H1 (cell line): ENCODE data around the gene GNB1L. TPM values are rescaled to one million over a fixed set of nuclear protein-coding genes. Genes with fewer than 3 reads are reported as not detected.

Experiments
- CTCF ChIA-PET: fragments of 300-600 bp; sonication (Branson Sonifier 250); formaldehyde crosslinking; loops from one replicate; lab custom pipeline; 2021; ENCODE audit not compliant: partially characterized antibody; lab: Charles Lee
- POLR2A ChIA-PET: fragments of 300-600 bp; sonication (Branson Sonifier 250); formaldehyde crosslinking; loops from one replicate; lab custom pipeline; 2021; ENCODE audit warnings: inconsistent platforms; ENCODE audit not compliant: partially characterized antibody; lab: Charles Lee
- DNase-seq, 2 experiments: peaks; one replicate each; pipeline versions ENCODE4 v3.0.0 to v3.0.0-alpha.2; 2010 to 2022; ENCODE audit warnings: low spot score in 2 of 2, low read depth in 1 of 2, mixed read lengths in 1 of 2
- FAIRE-seq: peaks from 2 replicates; lab custom pipeline; 2011; peaks lifted over from hg19 to GRCh38; lab: Jason Lieb, UNC
- H2AFZ ChIP-seq: 2 replicates; pipeline ENCODE4 v1.8.1; 2012; ENCODE audit warnings: low read length, inconsistent platforms
- H2AK5ac ChIP-seq: 2 replicates; pipeline ENCODE4 v1.6.1; 2013; ENCODE audit warnings: low read depth, low read length
- H2BK120ac ChIP-seq: replicated peaks from 2 replicates; pipeline ENCODE3; 2013; ENCODE audit warnings: low read depth, low read length, inconsistent platforms
- H2BK12ac ChIP-seq: 2 replicates; pipeline ENCODE4 v1.6.1; 2013; ENCODE audit warnings: low read depth, low read length
- H2BK15ac ChIP-seq: 2 replicates; pipeline ENCODE4 v1.6.1; 2013; ENCODE audit warnings: low read length
- H2BK20ac ChIP-seq: 2 replicates; pipeline ENCODE4 v1.6.1; 2013; ENCODE audit warnings: low read length
- H2BK5ac ChIP-seq: 2 replicates; pipeline ENCODE4 v1.6.1; 2013; ENCODE audit warnings: low read depth, low read length
- H3K14ac ChIP-seq: 2 replicates; pipeline ENCODE4 v1.6.1; 2013; ENCODE audit warnings: inconsistent platforms; ENCODE audit not compliant: insufficient read length
- H3K18ac ChIP-seq: 2 replicates; pipeline ENCODE4 v1.6.1; 2013; ENCODE audit warnings: low read length; ENCODE audit errors: extremely low read depth
- H3K23ac ChIP-seq: 2 replicates; pipeline ENCODE4 v1.6.1; 2013; ENCODE audit warnings: inconsistent platforms; ENCODE audit not compliant: insufficient read length
- H3K23me2 ChIP-seq: 2 replicates; pipeline ENCODE4 v1.6.1; 2013; ENCODE audit warnings: low read depth, low read length
- H3K27ac ChIP-seq: 2 replicates; pipeline ENCODE4 v1.6.1; 2011; ENCODE audit warnings: low read depth, low read length, inconsistent platforms
- H3K27me3 ChIP-seq, 4 experiments: replicated peaks in 1 of 4; 1 replicate in 1 of 4; 2 replicates in 3 of 4; pipeline versions ENCODE4 v1.6.1 to v1.8.1; 2011 to 2013; ENCODE audit warnings: low read length in 3 of 4, mild to moderate bottlenecking in 3 of 4, inconsistent platforms in 2 of 4, mixed read lengths in 2 of 4, moderate library complexity in 1 of 4; ENCODE audit not compliant: control insufficient read depth in 3 of 4, insufficient read depth in 3 of 4; ENCODE audit errors: extremely low read depth in 1 of 4
- H3K36me3 ChIP-seq, 4 experiments: 2 replicates each; pipeline versions ENCODE4 v1.6.1 to v1.8.1; 2011 to 2013; ENCODE audit warnings: mild to moderate bottlenecking in 4 of 4, low read length in 3 of 4, moderate library complexity in 2 of 4, control low read depth in 1 of 4, inconsistent platforms in 1 of 4; ENCODE audit not compliant: insufficient read depth in 4 of 4, control insufficient read depth in 2 of 4
- H3K4ac ChIP-seq: replicated peaks from 2 replicates; pipeline ENCODE3; 2013; ENCODE audit warnings: low read length, low read depth, mixed read lengths, inconsistent platforms; ENCODE audit not compliant: insufficient read length
- H3K4me1 ChIP-seq, 4 experiments: replicated peaks in 1 of 4; 1 replicate in 1 of 4; 2 replicates in 3 of 4; pipeline versions ENCODE4 v1.6.1 to v1.8.1; 2011 to 2013; ENCODE audit warnings: low read length in 3 of 4, inconsistent platforms in 2 of 4, mixed read lengths in 1 of 4; ENCODE audit not compliant: insufficient read depth in 4 of 4, control insufficient read depth in 3 of 4
- H3K4me2 ChIP-seq, 2 experiments: 2 replicates each; pipeline versions ENCODE4 v1.6.1 to v1.8.1; 2011 to 2013; ENCODE audit warnings: low read depth in 2 of 2, low read length in 2 of 2, control low read depth in 1 of 2, inconsistent platforms in 1 of 2, mild to moderate bottlenecking in 1 of 2; ENCODE audit not compliant: insufficient read depth in 1 of 2
- H3K4me3 ChIP-seq, 4 experiments: fragments of 200-600, 300-600 bp in 1 of 4; sonication (generic), shearing (Covaris generic), sonication (Bioruptor Twin) in 1 of 4; 2 replicates each; pipeline versions ENCODE4 v1.5.1 to v1.8.1; 2011 to 2016; ENCODE audit warnings: low read length in 4 of 4, low read depth in 3 of 4, control low read depth in 2 of 4, inconsistent platforms in 2 of 4, mild to moderate bottlenecking in 2 of 4, mixed read lengths in 1 of 4, moderate library complexity in 1 of 4; ENCODE audit not compliant: insufficient read depth in 2 of 4; ENCODE audit errors: extremely low read depth in 1 of 4
- H3K56ac ChIP-seq: replicated peaks from 2 replicates; pipeline ENCODE3; 2013; ENCODE audit warnings: low read depth, mild to moderate bottlenecking, mixed read lengths, low read length, inconsistent platforms; ENCODE audit not compliant: insufficient read length
- H3K79me1 ChIP-seq: 2 replicates; pipeline ENCODE4 v1.6.1; 2013; ENCODE audit warnings: low read depth, low read length, control low read depth
- H3K79me2 ChIP-seq, 2 experiments: 2 replicates each; pipeline versions ENCODE4 v1.6.1 to v1.8.1; 2012 to 2013; ENCODE audit warnings: low read length in 2 of 2, mild to moderate bottlenecking in 2 of 2, inconsistent platforms in 1 of 2; ENCODE audit not compliant: insufficient read depth in 2 of 2, control insufficient read depth in 1 of 2
- H3K9ac ChIP-seq, 4 experiments: replicated peaks in 1 of 4; 1 replicate in 1 of 4; 2 replicates in 3 of 4; pipeline versions ENCODE4 v1.6.1 to v1.8.1; 2011 to 2013; ENCODE audit warnings: low read depth in 3 of 4, low read length in 3 of 4, control low read depth in 2 of 4, mild to moderate bottlenecking in 2 of 4, moderate library complexity in 2 of 4, inconsistent platforms in 1 of 4; ENCODE audit errors: extremely low read depth in 1 of 4
- H3K9me3 ChIP-seq, 2 experiments: 2 replicates each; pipeline versions ENCODE4 v1.6.1 to v1.8.1; 2012 to 2013; ENCODE audit warnings: mild to moderate bottlenecking in 2 of 2, moderate library complexity in 2 of 2, control low read depth in 1 of 2, inconsistent platforms in 1 of 2, low read depth in 1 of 2, low read length in 1 of 2, mixed read lengths in 1 of 2; ENCODE audit not compliant: insufficient read depth in 2 of 2
- H4K20me1 ChIP-seq, 2 experiments: replicated peaks in 1 of 2; 2 replicates each; pipeline versions ENCODE3 to v1.8.1; 2011 to 2013; ENCODE audit warnings: inconsistent platforms in 2 of 2, low read length in 2 of 2, mild to moderate bottlenecking in 1 of 2; ENCODE audit not compliant: insufficient read depth in 2 of 2, control insufficient read depth in 1 of 2
- H4K5ac ChIP-seq: 2 replicates; pipeline ENCODE4 v1.6.1; 2013; ENCODE audit warnings: low read length, low read depth, mixed read lengths, inconsistent platforms; ENCODE audit not compliant: insufficient read length
- H4K8ac ChIP-seq: 2 replicates; pipeline ENCODE4 v1.8.0; 2013; ENCODE audit warnings: mild to moderate bottlenecking, moderate library complexity, low read length, inconsistent platforms; ENCODE audit not compliant: insufficient read depth; ENCODE audit errors: extremely low read depth
- H4K91ac ChIP-seq: replicated peaks from 2 replicates; pipeline ENCODE3; 2013; ENCODE audit warnings: low read length, mixed read lengths, inconsistent platforms; ENCODE audit not compliant: insufficient read length
- CREB1 ChIP-seq: IDR thresholded peaks from 2 replicates; pipeline ENCODE4 v1.6.1; 2012; ENCODE audit warnings: inconsistent platforms
- POU5F1 ChIP-seq: IDR thresholded peaks from 2 replicates; pipeline ENCODE4 v1.6.1; 2011; ENCODE audit warnings: low read depth, mild to moderate bottlenecking, low read length, moderate library complexity
- SIRT6 ChIP-seq: IDR thresholded peaks from one replicate; pipeline ENCODE4 v1.7.1; 2012; ENCODE audit warnings: low read length, inconsistent platforms
- SP2 ChIP-seq: IDR thresholded peaks from 2 replicates; pipeline ENCODE4 v1.6.1; 2012; ENCODE audit warnings: mild to moderate bottlenecking, low read length, inconsistent platforms
- USF2 ChIP-seq: IDR thresholded peaks from 2 replicates; pipeline ENCODE4 v1.6.1; 2011; ENCODE audit warnings: low read length, improper control_type of control experiment
- WGBS, 2 experiments: shearing (Covaris generic) in 1 of 2; methylation state at CpG; one replicate each; pipeline versions ENCODE4 v1.1.6 to v1.1.7; 2013 to 2015; ENCODE audit warnings: low lambda C conversion rate in 2 of 2, mixed read lengths in 2 of 2, inconsistent platforms in 1 of 2, low coverage in 1 of 2, missing lambda C conversion rate in 1 of 2; ENCODE audit not compliant: insufficient replicate concordance in 2 of 2, insufficient coverage in 1 of 2, insufficient read length in 1 of 2; ENCODE audit errors: extremely low coverage in 1 of 2, missing lambda C conversion rate in 1 of 2; 5-methylcytosine and 5-hydroxymethylcytosine counted together
- polyA plus RNA-seq, 7 experiments: library from polyadenylated mRNA; depleted of rRNA in 3 of 7; stranded (reverse) in 5 of 7; unstranded in 2 of 7; fragments of >200 nt in 5 of 7; fragments of 200-250 nt in 2 of 7; gene quantifications; 1 replicate in 5 of 7; 2 replicates in 1 of 7; 4 replicates in 1 of 7; pipeline versions ENCODE4 v1.2.1 to v1.2.3, GENCODE V29; 2011 to 2013; ENCODE audit warnings: missing spikeins in 2 of 7, mixed read lengths in 2 of 7
- total RNA-seq: library from RNA; stranded (reverse); fragmentation: NEBNext Ultra II Directional; extraction: Animal tissue kit (Norgen Biotek cat#: 25700); gene quantifications from 2 replicates; pipeline ENCODE4 v1.2.1, GENCODE V29; 2021

The GNB1L gene
- total and polyA plus RNA-seq, 2 of the 8 experiments (the other 6 are each of a cell fraction or from before 2014, with no cell fraction given), result 14.0 to 15.6 TPM

GRCh38 chr22:19864538-19865106, 9.9 kb upstream of the GNB1L start:
- Histone ChIP-seq H3K79me1 (no peaks in the 10 kb centered on the region; the same call in 1 of the 2 replicates), H3K4me2 (no peak overlapping the region), H2BK20ac (no peak overlapping the region), H4K5ac (no peak overlapping the region), H4K20me1 (no peaks in the 10 kb centered on the region), H3K18ac (no peak overlapping the region), H3K4ac (no peak overlapping the region), H3K14ac (no peak overlapping the region), H3K23ac (no peak overlapping the region), H3K9ac (no peak overlapping the region), H2BK15ac (no peak overlapping the region), H3K9me3 (no peaks in the 10 kb centered on the region), H4K8ac (no peak overlapping the region), H3K36me3 (no peaks in the 10 kb centered on the region), H3K4me3 (no peak overlapping the region), H3K56ac (no peak overlapping the region), H3K27ac (no peak overlapping the region), H2BK120ac (no peak overlapping the region), H4K91ac (no peak overlapping the region), H3K4me1 (peaks cover 0 to 7% (median 4%) of the 10 kb centered on the region in 4 experiments; a peak in 4 of 7 replicates), H2BK5ac (no peak overlapping the region), H2BK12ac (no peak overlapping the region), H3K23me2 (no peaks in the 10 kb centered on the region), H3K27me3 (no peaks in the 10 kb centered on the region), H2AK5ac (no peak overlapping the region), H3K79me2 (no peaks in the 10 kb centered on the region), H2AFZ (no peak overlapping the region)
- ChIA-PET POLR2A (interaction anchor here (1.0 kb wide), 1 partner anchor 10 kb away, joined by 3 read pairs; the partner anchor contains the start of genes GNB1L and RTL10), CTCF (interaction anchor here (1.2 to 1.8 kb wide), 2 partner anchors 10 to 38 kb away, joined by 3 to 7 read pairs; no protein-coding TSS in a partner anchor)
- no peak for FAIRE-seq
- DNase-seq, result no peak
- TF ChIP-seq POU5F1, result no peak
- no peak for TF ChIP-seq CREB1
- no peak for TF ChIP-seq SP2
- TF ChIP-seq USF2, result no peak
- TF ChIP-seq SIRT6, result no peak
- WGBS, 2 experiments, result 86% methylated on average over 5 of the region's 5 CpGs; no CpG with 5 or more reads in 1 of the 2 experiments
